NT2/D1 (cell line): ENCODE data around the gene ARHGAP23.

ENCODE experiments used
- SUZ12 ChIP-seq: IDR thresholded peaks from 2 replicates; pipeline ENCODE4 v1.6.1; 2011; ENCODE audit not compliant: insufficient read length, insufficient read depth; ENCODE audit errors: extremely low read depth
- ZNF274 ChIP-seq: IDR thresholded peaks from 2 replicates; pipeline ENCODE4 v1.6.1; 2011; ENCODE audit warnings: mild to moderate bottlenecking, low read depth, low read length

GRCh38 chr17:38532451-38532850 is 104.2 kb downstream of the ARHGAP23 start:
- TF ChIP-seq ZNF274, result no peak
- TF ChIP-seq SUZ12, result no peak
